GM12873 (cell line): ENCODE measurements around the gene KCMF1.
A peak's percentile ranks its signal among the peaks of the same experiment; 100 is the strongest.

ENCODE experiments used
- CTCF ChIP-seq: IDR thresholded peaks from 2 replicates; pipeline ENCODE4 v1.5.1; 2012; ENCODE audit warnings: low read depth, mild to moderate bottlenecking, moderate library complexity, low read length, control low read depth; ENCODE audit not compliant: insufficient read depth; ENCODE audit errors: missing control alignments

Gene KCMF1

GRCh38 chr2:84970868-84971509, at the start of gene KCMF1:
TSS of gene KCMF1 (plus strand) at chr2:84971161. CDS start at chr2:84971452, 291 bp downstream.
- TF ChIP-seq CTCF, result no peak

GRCh38 chr2:84923009-84923408, 48.0 kb upstream of the KCMF1 start:
- TF ChIP-seq CTCF, result no peak

- TF ChIP-seq CTCF, result no peak
Observed at GRCh38 chr2:84924173-84925106, 46.5 kb upstream of the KCMF1 start.

GRCh38 chr2:84925336-84925723, 45.6 kb upstream of the KCMF1 start:
- no peak for TF ChIP-seq CTCF

GRCh38 chr2:84925724-84926376, 45.1 kb upstream of the KCMF1 start:
- TF ChIP-seq CTCF, result peak; percentile 98

GRCh38 chr2:84927275-84927627, 43.7 kb upstream of the KCMF1 start:
- TF ChIP-seq CTCF, result no peak

- TF ChIP-seq CTCF, result no peak
Observed at GRCh38 chr2:84931384-84931821, 39.6 kb upstream of the KCMF1 start.
